Stimulated activated CD4-positive, alpha-beta T cell treated with anti-CD3 and anti-CD28 coated beads, Interleukin-15, amount 100 ng/mL, for 48 hours (primary cell): ENCODE measurements around the gene MACF1.
"Not testable (repeated sequence)": the region's sequence is repeated elsewhere in the genome, so short reads cannot be mapped to it uniquely, and the experiment has no call there.

Experiments used
- DNase-seq, 2 donors: peaks; one replicate each; pipeline ENCODE4 v3.0.0-alpha.2; 2020; ENCODE audit warnings: low read depth in 2 of 2

Gene MACF1

DNA sequence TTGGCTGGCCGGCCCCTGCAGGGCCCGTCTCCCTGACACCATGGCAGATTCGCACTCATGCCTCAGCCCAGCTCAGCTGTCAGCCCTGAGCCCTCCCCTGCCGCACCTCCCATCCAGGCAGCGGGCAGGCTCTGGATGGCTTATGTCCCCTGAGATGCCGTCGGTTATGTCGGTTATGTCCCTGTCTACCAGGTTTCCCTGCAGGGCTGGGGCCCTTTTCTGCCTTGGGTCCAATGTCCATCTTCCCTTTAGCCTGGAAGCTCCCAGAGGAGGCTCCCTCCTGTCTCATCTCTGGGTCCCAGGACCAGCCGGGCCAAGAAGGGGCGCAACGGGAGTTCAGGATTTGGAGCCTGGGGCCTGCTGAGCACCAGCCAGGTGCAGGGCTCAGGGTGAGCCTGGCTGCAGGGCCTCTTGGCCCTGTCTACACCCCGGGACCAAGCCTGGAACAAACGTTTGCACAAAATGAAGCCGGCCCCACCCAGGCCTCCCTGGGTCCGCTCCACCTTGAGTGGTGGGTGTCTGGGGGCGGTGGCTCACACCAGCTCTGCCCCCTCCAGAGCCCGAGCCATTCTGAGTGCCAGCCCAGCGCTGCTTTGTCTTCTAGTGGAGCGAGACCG is 306.2 kb downstream of the MACF1 start:
- DNase-seq = not testable (repeated sequence)

DNA sequence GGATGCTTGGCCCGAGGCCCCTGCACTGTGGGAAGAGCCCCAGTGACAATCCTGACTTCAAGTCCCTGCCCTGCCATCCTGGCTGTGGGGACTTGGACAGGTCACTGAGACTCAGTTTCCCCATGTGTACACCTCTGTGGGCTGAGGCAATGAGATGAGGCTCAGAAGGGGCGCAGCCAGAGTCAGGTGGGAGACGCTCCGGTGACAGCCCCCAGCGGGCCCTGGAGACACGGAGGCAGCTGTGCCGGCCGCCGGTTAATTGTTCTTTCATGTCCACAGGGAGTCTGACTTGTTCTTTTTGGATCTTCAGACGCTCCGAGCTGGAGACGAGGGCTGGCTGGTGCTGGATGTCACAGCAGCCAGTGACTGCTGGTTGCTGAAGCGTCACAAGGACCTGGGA is 307.0 kb downstream of the MACF1 start:
- not testable (repeated sequence) for DNase-seq

DNA sequence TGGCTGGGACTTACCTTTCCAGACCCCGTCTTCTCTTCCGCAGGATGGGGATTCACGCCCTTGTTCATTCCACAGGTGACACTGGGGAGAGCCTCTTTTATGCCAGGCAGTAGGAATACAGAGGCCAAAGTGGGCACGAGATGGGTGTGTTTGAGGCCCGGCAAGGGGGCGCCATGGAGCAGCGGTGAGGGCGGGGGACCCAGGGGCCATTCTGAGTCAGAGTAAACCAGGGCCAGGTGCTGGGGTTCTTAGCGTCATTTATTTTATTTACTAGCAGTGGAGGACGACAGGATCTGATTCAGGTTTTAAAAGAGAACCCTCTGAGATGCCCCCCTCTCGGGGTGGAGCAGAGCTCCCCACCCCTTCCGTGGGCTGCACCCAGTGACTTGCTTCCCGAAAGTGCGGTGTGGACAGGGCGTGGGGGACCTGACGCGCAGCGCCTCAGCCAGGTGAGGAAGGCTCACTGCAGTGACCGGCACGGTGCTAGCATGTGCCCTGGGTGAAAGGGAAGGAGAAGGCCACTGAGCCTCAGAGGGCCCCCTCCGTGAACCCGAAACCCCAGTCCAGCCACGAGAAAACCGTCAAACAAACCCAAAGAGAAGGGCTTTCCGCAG is 307.8 kb downstream of the MACF1 start:
- not testable (repeated sequence) for DNase-seq

DNA sequence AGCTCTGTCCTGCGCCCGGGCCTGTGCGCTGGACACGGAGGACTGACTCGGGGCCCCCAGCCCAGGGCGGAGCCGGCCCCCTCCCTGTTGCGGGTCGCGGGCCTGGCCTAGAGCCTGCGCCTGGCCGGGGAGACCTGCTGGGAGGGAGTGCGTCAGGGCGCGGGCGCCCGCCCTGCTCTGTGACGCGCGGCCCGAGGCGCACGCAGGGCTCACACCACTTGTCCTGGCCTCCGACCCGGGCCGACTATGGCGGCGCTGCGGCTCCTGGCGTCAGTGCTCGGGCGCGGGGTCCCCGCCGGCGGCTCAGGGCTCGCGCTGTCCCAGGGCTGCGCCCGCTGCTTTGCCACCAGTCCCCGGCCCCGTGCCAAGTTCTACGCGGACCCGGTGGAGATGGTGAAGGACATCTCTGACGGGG is 310.2 kb downstream of the MACF1 start:
- not testable (repeated sequence) for DNase-seq

DNA sequence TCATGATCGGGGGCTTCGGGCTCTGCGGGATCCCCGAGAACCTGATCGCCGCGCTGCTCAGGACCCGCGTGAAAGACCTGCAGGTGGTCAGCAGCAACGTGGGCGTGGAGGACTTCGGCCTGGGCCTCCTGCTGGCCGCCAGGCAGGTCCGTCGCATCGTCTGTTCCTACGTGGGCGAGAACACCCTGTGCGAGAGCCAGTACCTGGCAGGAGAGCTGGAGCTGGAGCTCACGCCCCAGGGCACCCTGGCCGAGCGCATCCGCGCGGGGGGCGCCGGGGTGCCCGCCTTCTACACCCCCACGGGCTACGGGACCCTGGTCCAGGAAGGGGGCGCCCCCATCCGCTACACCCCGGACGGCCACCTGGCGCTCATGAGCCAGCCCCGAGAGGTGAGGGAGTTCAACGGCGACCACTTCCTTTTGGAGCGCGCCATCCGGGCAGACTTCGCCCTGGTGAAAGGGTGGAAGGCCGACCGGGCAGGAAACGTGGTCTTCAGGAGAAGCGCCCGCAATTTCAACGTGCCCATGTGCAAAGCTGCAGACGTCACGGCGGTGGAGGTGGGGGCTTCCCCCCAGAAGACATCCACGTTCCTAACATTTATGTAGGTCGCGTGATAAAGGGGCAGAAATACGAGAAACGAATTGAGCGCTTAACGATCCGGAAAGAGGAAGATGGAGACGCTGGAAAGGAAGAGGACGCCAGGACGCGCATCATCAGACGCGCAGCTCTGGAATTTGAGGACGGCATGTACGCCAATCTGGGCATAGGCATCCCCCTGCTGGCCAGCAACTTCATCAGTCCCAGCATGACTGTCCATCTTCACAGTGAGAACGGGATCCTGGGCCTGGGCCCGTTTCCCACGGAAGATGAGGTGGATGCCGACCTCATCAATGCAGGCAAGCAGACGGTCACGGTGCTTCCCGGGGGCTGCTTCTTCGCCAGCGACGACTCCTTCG is 310.9 kb downstream of the MACF1 start:
- peak in 1 of 2 donors; percentile 30 for DNase-seq

DNA sequence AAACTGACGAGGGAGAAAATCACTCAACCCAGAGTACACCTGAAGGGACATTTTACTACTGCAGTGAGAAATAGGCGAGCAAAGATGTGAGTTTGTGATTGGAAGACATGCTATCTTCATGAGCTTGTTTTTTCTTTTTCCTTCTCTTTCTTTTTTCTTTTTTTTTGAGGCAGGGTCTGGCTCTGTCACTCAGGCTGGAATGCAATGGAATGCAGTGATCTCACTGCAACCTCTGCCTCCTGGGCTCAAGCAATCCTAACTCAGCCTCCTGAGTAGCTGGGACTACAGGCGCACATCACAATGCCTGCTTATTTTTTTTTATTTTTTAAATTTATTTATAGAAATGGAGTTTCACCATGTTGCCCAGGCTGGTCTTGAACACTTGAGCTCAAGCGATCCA is 312.3 kb downstream of the MACF1 start:
- not testable (repeated sequence) for DNase-seq

DNA sequence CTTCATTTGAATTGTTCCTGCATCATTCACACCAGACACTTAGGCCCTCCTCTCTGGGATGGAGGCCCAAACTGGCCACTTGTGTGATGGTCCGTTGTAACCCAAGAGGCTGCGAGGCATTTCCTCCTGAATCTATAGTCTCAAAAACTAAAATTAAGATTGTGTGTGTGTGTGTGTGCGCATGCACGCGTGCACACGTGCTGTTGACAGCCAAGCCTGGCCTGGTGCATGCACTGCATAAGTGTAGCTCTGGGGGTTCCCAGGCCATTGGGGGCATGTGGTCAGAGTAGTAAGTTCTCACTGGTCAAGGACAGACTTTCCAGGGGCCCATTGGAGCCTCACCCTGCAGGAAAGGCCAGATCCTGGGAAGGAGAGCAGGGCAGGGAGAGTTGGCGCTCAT is 313.4 kb downstream of the MACF1 start:
- DNase-seq = not testable (repeated sequence)

DNA sequence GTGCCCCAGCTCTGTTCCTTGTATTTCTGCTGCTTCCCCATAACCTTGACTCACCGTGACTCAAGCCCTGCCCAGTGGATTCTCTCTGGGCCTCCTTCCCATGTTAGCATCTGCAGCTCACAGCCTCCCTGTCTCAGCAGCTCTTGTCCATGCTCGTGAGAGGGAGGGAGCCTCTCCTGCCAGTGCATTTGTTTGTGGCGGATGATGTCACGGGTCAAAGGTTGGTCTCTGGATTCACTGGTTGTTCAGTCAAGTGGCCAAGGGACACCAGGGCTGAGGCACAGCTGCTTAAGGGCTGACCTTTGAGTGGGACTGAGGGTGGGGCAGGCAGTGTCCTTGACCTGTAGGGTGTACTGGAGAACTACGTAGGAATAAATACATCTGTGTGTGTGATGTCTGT is 314.9 kb downstream of the MACF1 start:
- not testable (repeated sequence) for DNase-seq

DNA sequence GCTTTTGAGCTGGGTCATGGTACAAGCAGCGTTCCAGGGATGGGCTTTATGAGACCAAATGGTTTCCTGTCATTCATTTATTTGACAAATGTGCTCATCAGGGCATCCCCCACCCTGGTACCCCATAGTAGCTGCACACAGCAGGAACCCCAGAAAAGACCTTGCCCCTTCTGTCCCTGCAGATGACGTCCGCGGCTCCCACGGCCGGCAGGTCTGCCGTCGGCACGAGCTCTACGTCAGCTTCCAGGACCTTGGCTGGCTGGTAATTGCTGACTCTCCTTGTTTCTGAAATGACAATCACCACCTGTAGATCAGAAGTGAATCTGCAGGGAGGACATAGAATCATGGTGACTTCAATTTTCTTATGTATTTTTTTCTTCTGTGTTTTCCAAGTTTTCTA is 317.7 kb downstream of the MACF1 start:
- DNase-seq = not testable (repeated sequence)

DNA sequence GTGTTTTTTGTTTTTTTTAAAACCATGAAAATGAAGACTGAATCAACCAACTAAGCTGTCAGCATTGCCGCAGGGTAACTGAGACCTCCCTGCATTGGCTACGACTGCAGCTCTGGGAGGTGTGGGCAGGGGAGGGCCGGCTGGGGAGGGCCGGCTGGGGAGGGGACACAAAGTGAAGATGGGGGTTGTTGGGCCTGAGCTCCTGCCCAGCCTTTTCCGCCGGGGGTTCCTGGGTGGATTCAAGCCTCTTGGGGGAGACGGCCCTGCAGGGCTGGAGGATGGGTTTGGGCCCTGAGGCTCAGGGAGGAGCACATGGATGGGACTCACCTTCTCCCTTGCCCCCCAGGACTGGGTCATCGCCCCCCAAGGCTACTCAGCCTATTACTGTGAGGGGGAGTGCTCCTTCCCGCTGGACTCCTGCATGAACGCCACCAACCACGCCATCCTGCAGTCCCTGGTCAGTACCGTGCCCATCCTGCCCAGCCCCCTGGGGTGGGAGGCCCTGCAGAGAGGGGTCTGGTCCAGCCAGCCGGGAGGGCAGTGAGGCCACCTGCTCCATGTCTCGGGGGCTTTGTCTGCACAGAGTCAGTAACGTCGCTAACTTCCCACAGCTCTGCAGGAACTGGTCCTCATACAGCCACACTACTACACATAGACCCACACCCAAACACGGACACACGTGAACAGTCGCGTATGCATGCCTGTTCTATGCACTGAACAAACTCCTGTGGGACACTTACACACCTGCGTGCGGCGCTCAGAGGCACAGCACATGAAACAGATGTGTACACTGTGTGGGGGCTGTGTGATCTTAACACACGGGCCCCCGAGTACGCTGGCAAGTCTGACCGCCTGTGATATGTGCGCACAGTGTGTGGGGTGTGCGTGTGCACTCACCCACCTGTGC is 318.4 kb downstream of the MACF1 start:
- no peak for DNase-seq

DNA sequence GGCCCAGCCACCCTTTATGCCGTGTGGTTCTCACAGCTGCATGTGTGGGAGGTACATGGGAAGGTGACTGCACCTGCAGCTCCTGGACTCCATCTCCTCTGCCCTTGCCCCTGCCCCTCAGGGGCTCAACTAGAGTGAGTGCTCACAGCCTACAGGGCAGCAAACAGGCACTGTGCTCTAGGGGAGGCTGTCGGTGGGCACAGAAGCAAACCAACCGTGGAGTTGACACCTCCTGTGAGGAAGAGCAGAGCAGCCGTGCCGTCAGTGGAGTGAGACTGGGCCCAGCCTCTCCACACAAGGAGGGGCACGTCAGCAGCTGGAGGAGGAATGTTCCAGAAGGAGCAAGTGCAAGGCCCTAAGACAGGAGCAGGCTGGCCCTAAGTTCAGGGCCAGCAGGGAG is 319.7 kb downstream of the MACF1 start:
- DNase-seq = no peak

DNA sequence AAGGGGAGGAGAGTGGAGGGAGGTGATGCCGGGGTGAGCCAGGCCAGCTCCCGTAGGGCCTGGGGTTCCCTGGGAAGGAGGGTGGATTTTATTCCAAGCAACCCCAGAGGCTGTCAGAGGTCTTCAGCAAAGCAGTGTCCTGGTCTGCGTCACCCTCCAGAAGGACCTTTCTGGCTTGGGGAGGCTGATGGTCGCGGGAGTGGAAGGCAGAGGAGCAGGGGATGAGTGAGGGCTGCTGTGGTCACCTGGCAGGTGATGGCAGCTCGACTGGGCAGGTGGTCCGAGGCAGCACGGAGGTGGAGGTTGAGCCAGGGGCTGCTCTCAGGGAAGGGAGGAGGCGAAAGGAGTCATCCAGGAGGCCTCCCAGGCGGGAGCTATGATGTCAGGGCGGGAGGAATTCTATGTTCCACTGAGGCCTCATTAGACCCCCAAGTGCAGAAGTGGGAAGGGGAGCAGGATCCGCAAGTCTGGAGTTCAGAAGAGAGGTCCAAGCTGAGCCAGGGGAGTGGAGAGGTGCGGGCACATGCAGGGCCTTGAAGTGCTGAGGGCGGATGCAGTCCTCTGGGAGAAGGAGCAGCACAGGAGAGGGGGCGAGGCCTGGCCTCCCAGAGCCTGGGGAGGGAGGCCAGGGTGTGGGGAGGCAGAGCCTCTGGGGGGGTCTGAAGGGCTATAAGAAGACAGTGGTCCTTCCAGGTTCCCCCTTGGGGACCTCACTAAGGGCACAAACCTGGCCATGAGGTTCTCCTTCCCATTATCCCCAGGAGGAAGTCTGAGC is 320.3 kb downstream of the MACF1 start:
- no peak for DNase-seq

DNA sequence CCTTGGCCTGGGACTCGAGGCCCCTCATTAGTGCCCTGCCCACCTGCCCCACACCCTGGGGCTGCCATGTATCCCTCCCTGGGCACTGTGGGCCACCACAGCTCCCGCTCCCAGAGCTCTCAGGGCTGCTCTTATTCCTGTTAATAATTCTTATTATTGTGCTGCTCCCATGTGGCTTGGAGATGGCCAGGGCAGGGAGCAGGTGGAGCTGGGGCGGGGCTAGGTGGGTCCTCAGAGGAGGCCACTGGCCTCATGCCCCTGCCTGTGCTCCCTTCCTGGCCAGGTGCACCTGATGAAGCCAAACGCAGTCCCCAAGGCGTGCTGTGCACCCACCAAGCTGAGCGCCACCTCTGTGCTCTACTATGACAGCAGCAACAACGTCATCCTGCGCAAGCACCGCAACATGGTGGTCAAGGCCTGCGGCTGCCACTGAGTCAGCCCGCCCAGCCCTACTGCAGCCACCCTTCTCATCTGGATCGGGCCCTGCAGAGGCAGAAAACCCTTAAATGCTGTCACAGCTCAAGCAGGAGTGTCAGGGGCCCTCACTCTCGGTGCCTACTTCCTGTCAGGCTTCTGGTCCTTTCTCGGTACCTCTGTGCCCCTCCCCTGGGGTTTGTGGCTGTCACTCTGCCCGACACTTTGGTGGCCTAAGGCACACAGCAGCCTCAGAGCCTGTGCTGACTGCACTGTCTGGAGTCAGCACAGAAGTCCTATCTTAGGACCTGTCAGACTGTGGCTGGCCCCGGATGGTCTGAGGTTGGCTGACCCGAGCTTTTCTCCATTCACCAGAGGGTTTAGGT is 321.1 kb downstream of the MACF1 start:
- DNase-seq = no peak

DNA sequence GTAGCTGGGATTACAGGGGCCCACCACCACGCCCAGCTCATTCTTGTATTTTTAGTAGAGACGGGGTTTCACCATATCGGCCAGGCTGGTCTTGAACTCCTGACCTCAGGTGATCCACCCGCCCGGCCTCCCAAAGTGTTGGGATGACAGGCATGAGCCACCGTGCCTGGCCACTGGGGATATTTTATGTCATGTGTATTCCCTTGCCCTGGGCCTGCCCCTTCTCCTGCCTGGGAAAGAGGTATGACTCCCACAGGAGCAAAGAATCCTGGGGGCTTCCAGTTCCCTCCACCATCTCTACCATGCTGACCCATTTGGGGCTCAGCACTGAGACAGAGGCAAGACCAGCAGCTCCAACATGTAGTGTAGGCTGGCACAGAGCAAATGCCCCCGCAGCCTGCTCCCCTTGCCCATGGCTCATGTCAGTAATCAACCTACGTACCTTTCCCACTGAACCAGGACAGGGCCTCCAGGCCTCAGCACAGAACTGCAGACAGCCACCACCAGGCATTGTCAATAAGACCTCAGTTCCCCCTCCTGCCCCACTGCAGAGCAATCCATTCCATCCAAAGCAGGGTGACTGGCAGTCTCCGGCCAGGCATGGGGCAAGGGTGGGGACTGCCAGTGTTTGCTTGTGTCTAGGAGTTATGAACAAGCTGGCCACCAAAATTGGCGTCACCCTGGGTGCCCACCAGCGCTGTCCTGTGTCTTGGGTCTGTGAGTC is 322.1 kb downstream of the MACF1 start:
- DNase-seq = no peak

DNA sequence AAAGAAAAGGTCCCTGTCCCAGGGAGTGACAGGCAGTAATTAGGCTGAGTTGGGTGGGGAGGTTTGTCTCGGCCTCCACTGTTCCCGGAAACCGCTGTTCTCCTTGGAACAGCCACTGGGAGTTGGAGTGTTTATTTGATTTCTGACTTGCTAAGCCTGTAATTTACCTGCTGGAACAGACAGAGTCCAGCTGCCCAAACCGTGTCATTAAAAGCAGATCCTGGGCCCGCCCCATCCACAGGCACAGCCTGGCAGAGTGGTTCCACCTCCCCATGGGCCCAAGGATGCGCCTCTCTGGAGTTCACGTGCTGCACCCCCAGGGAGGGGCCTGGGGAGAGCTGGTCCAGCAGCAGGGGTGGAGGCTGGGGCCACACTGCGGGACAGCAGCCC is 322.7 kb downstream of the MACF1 start:
- not testable (repeated sequence) for DNase-seq

DNA sequence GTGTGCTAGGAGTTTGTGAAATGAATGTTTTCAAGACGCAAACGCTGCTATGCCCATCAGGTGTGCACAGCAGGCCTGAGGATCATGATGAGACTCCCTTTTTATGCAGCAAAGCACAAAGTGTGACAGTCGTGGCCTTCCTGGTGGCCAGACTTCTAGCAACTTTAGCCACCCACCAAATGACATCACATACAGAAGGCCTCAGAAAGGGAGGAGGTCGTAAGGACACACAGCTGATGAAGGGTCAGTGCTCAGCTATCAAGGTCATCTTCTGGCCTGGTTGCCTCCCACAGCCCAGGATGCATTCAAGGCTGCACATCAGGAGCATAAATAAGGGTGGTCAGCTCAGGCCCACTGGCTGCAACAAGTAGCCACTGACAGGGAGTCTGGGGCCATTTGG is 323.6 kb downstream of the MACF1 start:
- DNase-seq = no peak

DNA sequence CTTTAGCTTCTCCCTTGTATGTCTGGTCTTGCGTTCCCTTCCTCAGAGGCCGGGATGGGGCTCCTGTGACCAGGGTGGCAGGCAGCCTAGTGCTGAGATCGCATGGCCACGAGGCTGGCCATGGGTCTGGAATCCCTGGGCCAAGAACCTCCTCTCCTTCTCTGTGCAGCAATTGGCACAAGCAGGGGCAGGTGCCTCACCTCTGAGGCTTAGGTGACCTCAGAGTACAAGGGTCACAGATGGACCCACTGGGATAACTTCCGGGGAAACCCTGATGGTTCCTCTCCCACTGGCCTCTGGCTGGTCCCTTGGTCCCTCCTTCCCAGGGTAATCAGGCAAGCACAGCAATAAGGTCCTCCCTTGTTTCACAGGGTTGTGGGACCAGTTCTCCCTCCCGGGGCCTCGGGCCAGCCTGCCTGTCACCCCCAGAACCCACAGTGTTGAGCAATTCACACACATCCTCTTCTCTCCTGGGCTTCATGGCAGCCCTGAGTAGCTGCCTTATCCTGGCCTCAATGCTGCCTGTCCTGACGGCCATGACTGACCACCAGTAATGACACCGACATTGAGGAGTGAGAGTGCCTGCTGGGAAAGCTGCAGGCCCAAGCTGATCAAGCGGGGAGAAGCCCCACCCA is 325.5 kb downstream of the MACF1 start:
- no peak for DNase-seq

DNA sequence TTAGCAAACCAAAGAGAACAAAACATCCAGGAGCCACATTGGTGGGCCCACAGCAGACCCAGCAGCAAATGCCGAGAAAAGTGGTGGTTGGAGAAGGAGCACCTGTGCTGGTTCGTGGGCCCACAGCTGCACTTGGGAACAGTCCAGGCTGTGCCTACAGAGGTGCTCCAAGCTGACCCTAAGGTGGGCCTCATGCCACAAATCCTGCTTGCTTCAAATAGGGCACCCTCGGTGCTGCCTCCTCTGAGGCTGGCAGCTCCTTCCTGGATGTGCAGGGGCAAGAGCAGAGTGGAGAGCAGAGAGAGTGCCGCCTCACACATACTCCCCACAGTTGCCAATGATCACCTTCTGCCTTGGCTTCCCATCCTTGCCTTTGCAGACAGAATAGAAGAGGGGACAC is 327.0 kb downstream of the MACF1 start:
- no peak for DNase-seq

DNA sequence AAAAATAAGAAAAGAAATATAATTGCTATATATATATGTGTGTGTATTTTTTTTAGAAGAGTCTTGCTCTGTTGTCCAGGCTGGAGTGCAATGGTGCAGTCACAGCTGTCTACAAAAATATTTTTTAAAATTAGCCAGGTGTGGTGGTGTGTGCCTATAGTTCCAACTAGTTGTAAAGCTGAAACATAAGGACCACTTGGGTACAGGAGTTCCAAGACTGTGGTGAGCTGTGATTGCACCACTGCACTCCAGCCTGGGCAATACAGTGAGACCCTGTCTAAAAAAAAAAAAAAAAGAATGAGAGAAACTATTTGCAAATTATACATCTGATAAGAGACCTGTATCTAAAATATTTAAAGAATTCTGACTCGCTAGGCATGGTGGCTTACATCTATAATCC is 328.9 kb downstream of the MACF1 start:
- no peak for DNase-seq
